Superior temporal gyrus (tissue), 1 donor: Measurements from ENCODE around the gene NAP1L5.

Experiments used
- DNase-seq: peaks from one replicate; pipeline ENCODE4 v3.0.0-alpha.2; 2016; ENCODE audit errors: extremely low spot score

The NAP1L5 gene, protein sequence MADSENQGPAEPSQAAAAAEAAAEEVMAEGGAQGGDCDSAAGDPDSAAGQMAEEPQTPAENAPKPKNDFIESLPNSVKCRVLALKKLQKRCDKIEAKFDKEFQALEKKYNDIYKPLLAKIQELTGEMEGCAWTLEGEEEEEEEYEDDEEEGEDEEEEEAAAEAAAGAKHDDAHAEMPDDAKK

GRCh38 chr4:88697588-88698329 lies at the start of gene NAP1L5:
NAP1L5 (minus strand) TSS chr4:88697829; CDS start chr4:88697754, 75 bp downstream.
- no peak for DNase-seq

- no peak for DNase-seq
Measured at GRCh38 chr4:88747351-88747750, 49.7 kb upstream of the NAP1L5 start.

DNA sequence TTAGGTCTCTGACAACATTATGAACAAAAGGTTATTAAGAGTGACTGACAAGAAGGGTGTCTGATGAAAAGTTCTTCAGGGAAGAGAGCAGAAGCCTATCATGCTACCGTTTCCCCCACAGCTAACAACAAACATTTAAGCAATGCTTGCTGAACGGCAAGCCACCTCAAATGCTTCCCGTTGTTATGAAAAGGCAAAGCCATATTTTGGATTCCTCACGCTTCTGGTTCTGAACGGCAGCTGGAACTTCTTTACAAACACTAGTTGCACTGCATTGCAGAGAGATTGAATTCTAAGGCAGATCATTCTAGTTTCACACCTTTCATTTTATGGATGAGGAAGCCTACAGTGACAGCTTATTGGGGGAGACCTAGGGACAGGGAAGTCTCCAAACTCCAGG lies 48.6 kb upstream of the NAP1L5 start:
- no peak for DNase-seq

GRCh38 chr4:88745581-88746163 lies 48.0 kb upstream of the NAP1L5 start:
- no peak for DNase-seq

GRCh38 chr4:88745175-88745574 lies 47.5 kb upstream of the NAP1L5 start:
- DNase-seq = no peak

GRCh38 chr4:88744609-88745008 lies 47.0 kb upstream of the NAP1L5 start:
- DNase-seq = no peak

DNA sequence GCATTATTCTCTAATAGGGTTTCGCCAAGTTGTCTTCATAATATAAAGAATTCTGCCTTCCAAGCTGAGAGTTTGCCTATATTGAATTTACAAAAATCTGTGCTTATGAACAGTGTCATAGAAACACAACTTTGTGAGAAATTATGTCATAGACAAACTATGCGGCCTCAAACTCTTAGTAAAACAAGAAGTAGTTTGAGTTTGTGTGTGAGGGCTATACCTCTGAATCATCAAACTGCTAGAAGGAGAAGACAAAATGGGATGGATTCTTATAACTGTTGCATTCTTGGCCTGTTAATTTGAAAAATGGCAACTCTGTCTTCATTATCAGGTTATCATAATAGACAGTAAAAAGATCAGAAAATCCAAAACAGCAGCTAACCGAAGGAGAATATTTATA lies 46.1 kb upstream of the NAP1L5 start:
- no peak for DNase-seq

DNA sequence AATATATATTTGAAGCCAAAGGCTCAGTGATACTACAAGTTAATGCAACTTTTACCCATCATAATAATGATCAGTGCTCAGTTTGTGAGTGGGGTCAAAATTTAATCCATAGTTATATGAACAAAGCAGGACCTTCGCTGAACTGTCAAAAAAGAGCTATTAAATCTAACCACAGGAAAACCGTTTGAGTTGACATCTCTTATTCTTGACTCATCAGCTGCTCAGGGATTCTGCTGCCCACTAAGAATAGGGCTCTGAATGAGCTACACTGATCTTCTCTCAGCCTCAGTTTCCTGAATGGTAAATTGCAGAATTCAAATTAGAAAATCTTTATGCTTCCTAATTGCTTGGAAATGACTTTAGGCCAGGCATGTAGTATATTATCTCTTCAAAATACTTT lies 44.9 kb upstream of the NAP1L5 start:
- no peak for DNase-seq

GRCh38 chr4:88738180-88738579 lies 40.6 kb upstream of the NAP1L5 start:
- DNase-seq = no peak

GRCh38 chr4:88737307-88737941 lies 39.8 kb upstream of the NAP1L5 start:
- no peak for DNase-seq

GRCh38 chr4:88736264-88736663 lies 38.6 kb upstream of the NAP1L5 start:
- DNase-seq = no peak

GRCh38 chr4:88735564-88735963 lies 37.9 kb upstream of the NAP1L5 start:
- no peak for DNase-seq

- DNase-seq = no peak
Measured at GRCh38 chr4:88734403-88734949, 36.8 kb upstream of the NAP1L5 start.

DNA sequence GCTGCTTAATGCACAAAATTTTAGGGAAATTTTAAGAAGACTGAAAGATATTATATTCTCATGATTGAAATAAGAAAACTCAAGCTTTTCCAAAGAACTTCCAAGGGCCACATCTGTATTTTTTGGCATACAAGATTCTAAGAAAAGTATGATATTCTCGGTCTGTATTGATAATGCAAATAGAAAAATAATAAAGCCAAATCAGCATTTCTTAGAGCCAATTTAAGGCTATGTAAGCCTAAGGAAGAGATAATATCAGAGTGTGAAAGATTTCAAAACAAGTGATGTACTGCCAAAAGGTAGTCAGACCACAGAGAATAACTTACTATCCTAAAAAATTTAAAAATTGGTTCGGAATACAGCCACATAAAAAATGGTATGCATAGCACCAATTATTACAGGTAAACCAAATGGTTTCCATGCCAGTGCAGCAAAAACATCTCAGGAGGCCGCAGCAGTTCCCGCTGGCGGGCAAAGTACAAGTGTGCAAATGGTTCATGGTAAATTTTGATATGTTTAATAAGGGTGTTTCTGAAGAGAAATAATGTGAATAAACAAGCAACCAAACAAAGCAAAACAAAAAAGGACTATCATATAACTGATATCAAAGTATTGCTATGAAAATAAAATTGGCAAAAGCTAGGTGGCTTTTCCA lies 35.2 kb upstream of the NAP1L5 start:
- DNase-seq = no peak

GRCh38 chr4:88731381-88731780 lies 33.8 kb upstream of the NAP1L5 start:
- DNase-seq = no peak

DNA sequence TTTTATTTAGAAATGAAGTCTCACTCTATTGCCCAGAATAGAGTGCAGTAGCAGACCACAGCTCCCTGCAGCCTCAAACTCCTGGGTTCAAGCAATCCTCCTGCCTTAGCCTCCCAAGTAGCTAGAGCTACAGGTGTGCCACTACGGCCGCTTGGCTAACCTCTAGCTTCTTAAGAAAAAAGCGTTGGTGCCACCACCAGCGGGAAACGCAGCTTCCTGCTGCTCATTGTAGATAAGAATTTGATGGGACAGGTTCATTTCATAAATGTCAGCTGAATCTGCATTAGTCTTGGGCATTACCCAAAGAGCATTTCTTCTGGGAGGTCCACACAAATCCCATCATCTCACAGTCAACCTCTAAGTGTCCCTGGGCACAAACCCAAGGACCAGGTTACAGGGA lies 33.2 kb upstream of the NAP1L5 start:
- DNase-seq = no peak

GRCh38 chr4:88729146-88729760 lies 31.6 kb upstream of the NAP1L5 start:
- DNase-seq = no peak

GRCh38 chr4:88728146-88728545 lies 30.5 kb upstream of the NAP1L5 start:
- DNase-seq = no peak

- DNase-seq = no peak
Measured at GRCh38 chr4:88725986-88726385, 28.4 kb upstream of the NAP1L5 start.

DNA sequence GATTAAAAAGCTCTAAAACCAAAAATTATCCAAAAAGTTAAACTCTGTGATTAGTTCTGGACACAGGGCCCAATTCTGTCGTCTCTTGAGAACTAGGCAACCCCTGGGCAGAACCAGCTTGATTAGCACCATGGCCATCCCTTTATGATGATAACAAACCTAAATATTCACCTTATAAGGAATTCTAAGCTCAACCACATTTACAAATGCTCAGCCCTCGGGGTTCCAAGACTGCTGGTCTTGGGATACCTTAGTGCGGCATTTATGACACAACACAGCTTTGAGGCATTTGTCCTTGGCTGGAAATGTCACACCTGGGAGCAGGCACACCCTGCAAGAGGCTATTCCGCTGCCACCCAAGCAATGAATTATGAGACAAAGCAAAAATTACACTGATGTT lies 27.5 kb upstream of the NAP1L5 start:
- no peak for DNase-seq

- no peak for DNase-seq
Measured at GRCh38 chr4:88724406-88724805, 26.8 kb upstream of the NAP1L5 start.

DNA sequence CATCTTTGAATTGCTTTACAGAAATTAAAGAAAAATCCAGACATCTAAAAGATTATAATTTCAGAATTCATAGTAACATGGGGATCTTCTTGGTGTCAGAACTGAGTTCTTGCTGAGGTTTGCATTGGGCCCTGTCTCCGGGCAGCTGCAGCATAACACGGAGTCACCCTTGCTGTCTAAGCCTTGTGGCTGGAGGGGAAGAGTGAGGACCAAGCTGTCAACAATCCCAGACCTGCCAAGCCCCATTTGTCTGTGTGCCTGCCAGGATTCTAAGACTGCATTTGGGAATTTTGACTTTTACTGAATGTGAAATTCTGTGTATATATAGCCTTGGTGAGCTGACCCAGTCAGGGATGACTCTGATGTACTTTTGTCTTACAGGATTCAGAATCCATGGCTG lies 25.2 kb upstream of the NAP1L5 start:
- DNase-seq = no peak
